Hippocampal formation (tissue), 2 donors: ENCODE data around the gene IKZF1.

ENCODE experiments used
- DNase-seq, 2 donors: peaks; one replicate each; lab custom pipeline; 2025; lab: John Stamatoyannopoulos, UW

Gene IKZF1

DNA sequence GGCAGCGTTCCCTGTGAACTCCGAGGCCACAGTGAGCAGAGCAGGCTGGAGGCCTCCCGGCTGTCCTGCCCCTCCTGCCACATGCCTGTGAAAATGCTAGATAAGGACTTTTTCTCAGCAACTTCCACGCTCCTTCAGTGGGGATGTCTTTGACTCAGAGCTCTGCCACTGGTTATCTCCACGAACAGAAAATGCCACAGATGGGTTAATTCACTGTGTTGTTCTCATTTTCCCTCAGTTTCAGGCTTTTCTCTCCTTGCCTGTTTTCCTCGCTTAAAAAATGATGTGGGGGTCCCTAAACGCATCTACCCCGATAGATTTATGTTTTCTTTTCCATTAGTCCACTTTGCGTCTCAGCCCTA lies 51.3 kb downstream of the IKZF1 start:
- DNase-seq = no peak

DNA sequence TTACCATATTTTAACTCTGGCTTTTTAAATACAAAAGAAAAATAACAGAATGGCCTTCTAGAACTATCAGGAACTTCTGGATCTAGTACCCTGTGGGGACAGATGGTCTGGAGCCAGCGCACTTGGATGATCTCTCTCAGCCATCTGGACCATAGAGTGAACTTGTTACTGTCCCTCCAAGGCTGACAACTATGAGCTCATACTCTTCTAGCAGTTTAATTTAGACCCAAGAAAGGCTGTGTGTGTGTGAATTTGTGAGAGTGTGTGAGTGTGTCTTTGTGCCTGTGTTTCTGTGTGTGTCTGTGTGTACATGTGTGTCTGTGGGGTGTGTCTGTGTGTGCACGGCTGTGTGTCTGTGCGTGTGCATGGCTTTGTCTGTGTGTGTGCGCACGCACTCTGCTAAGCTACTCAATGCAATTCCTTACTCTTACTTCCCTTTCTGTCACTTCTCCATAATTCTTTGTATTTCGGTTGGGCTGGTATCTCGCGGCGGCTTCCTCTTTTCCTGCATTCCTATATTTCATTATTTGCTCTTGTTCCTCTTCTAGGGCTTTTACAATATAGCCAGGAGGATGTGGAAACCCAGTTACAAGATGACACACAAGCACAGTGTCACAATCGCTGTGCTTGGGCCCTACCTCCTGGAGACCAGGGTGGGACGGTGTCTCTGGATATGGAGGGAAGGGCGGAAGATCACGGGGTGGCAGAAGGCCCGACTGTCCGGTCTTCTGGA lies 51.9 kb downstream of the IKZF1 start:
- peak in 1 of 2 donors; percentile 18 for DNase-seq

DNA sequence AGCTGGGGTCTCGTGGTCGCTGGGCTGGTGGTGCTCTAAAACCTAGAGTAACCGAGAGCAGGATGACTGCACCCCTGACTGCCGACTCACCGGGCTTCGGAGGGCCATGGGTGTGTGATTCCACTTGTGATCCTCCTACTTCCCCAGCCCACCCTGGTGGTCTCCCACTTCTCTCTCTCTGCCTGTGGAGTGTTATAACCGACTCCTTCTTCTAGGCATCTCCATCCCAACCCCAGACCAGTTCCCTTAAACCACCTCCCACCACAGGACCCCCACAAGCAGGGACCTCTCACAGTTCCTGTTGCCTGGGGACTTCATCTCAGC lies 52.4 kb downstream of the IKZF1 start:
- no peak for DNase-seq

DNA sequence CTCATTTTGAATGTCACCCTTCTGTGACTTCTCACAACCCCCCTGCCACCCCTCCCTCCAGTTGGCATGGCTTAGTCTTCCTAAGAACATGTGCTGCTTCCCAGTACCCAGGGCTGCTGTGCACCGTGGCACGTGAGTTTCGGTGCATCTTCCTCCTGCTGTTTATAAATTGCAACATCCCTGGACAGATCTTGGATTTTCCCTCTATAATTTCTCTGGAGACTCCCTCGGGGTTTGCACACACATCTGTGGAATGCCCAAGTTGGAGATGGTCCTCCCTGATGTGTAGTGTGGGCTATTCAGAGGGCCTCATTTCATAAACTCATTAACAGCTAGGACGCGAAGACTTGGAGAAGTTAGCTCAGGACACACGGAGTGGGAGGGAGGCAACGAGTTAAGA lies 52.9 kb downstream of the IKZF1 start:
- no peak for DNase-seq

DNA sequence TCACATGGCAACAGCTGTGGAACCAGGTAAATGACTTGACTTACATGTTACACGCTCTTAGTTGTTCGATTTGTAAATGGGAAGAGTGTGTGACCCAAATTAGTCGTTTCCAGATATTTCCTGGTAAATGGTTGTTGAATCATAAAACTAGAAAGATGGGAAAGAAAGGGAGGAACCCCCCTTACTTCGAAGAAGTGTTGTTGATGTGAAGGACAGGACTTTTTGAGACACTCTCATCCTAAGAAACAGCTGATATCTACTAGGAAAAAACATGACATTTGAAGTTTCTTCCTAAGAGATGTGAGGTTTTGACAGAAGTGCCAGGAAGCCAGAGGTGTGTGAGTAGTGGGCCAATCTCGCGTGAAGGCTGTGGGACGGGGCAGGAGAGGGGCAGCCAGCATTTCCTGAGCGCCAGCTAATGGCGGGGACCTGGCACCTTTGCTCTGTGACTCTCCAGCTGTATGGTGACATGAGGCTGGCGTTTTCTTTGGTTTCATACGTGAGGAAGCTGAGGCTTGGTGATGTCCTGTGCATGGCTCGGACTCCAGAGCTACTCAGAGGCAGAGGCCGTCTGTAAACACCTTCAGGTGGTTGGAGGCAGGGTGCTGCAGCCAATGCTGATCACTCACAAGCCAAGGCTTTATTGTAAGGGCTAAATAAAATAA lies 53.7 kb downstream of the IKZF1 start:
- no peak for DNase-seq

DNA sequence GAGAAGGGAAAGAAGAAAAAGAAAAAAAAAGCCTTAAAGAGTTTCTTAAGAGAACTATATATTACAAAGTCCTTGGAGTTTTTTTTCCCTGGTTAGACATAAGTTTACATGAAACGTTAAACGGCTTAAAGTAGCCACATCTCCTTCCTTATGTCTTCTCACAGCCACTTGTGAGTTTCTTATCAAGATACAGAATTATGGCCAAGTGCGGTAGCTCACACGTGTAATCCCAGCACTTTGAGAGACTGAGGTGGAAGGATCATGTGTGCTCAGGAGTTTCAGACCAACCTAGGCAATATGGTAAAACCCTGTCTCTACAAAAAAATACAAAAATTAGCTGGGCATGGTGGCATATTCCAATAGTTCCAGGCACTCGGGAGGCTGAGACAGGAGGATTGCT lies 54.3 kb downstream of the IKZF1 start:
- no peak for DNase-seq

DNA sequence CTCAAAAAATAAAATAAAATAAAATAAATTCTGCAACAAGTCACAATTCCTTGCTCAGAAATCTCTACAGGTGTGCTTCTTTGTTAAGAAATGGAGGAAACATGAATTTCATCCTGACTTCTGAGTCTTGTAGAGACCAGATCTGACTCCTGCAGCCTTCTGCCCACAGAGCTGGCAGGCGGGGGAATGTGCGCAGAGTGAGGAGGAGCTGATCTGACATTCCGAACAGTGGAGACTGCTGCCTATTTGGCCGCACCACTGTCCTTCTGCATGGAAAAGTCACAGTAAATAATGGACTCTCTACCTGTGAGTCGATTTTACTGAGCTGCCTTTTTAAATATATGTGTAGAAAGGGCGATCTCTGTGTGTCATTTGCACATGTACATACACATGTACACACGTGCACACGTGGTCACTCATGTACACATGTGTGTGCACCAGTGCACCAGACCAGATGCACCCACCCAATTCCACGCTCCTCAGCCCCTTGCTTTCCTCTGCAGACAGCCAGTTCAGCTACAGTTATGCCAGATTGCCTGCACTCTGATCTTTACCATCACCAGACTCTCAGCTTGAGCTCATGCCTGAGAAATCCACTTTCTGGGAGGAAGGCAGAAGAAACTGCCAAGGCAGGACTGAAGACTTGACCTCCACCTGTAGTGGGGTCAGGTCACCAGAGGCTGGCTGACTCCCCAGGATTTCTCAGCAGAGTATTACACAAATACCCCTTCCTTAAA lies 54.9 kb downstream of the IKZF1 start:
- no peak for DNase-seq

DNA sequence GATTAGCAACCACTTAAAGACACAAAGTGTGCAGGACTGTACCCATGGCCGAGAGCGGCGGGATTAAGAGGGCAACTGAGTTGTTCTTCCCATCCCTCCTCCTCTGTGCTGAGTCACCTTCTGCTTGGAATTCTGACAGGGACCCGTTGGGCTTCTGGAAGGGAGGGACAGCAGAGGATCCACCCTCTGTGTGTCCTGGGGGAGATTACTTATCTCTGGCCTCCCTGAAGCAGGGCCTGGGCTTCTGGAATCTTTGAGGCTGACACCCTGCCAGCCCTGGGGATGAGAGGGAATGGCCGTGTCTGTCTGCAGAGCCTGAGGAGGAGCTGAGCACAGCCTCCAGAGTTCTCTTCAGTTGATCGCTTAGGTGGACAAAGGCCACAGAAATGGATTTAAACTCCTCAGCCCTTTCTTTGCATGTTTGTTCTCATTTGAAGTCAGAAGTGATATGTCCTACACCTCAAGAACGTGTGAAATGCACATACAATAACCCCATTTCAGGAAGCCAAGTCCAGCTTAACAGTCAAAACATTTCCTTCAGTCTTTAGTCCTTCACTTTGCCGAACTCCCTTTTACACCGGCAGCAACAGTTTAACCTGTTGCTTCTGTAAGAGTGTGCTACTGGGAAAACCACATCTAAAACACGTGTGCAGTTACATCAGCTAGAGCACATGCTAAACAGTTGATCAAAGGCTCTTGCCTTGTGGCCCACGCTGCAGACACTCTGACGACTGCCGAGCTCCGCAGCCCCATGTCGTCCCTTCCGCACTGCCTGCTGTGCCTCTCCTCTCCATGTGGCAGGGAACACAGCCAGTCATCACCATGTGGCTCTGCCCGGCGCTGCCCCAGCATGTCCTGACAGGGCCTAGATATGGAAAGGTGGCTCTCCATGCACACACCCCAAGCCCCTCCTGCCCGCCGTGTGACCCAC lies 55.7 kb downstream of the IKZF1 start:
- DNase-seq = no peak

DNA sequence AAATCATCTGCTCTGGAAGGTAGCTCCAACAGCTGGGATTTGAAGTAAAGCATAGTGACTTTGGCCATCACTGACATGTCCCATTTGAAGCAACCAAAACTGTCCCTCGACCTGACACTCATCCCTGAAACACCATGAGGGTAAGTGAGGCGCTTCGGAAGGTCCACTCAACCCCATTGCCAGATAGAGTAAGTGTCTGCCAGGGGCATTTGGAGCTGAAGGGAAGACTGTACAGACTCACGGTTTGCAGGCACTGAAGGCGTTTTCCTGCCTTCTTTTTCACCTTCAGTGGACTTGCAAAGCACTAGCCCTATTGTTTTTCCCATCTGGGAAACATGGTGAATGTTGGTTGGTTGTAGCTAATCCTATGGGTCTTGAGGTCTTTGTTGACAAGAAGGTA lies 57.6 kb downstream of the IKZF1 start:
- DNase-seq = no peak

DNA sequence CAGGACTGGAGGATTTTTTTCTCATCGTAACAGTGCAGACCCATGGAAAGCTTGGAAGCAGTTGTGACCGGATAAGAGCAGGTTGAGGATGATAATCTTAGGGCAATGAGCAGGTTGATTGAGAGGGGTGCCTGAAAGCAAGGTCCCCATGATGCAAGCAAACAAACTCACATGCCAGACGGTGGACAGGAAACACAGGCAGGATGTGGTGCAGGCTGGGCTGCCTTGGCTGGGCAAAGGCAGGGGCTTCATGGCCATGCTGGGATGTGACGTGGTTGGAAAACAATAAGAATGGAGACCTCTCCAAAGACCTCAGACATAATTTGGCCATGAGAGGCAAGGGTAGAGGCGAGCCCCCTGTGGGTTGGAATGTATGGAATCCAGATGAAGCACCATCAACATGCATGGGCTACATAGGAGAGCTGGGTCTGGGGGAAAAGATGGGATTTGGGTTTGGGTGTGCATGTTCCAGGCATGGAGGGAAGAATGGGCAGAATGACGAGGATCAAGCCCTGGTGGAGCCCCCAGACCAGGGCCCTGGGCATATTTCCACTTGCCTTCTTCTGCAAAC lies 58.3 kb downstream of the IKZF1 start:
- no peak for DNase-seq

DNA sequence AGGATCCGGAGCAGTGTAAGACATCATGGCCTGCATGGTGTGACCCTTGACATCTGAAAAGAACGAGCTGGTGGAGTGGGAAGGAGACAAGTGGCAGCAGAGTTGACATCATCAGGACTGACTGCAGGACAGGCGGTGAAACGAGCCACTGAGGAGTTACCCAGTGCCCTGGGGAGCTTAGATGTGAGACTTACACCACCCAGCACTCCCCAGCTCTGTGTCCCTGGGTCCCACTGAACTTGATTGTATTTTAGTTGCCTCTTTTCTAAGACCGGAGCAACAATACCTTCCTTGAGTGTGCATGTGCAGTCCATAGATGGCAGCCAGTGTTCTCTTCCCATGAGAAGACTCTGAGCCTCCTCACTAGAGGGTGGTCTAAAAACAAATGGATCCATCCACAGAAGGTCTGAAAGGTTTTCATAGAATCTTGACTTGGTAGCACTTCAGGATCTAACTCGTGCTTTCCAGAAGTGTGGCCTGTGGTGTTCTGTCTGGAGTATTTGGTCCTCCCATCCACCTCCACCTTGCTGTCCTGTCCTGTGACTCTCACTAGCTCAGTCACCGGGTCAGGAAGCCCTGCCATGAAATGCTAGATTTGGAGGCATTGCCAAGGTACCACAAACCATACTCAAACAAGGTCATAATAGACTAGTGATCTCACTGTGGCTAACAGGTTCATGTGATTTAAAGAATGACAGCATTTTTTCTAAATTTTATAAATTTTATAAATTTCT lies 59.0 kb downstream of the IKZF1 start:
- DNase-seq = no peak

DNA sequence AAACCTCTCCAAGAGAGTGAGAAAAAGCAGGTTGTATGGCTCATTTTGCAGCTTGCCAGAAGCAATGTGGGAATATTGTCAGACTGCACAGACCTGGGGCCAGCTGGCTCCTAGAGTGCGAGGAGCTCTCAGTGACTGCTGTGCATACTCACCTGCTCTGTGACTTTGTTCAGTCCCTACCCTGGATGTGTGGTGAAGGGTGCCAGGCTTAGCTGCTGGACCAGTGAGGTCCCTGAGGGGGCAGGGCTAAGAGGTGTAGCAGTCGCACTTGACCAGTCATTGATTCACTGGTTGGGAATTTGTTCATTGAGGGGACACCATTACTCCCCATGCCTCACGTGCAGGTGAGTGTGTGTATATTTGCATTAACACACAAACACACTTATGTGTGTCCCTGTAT lies 60.1 kb downstream of the IKZF1 start:
- DNase-seq = no peak

DNA sequence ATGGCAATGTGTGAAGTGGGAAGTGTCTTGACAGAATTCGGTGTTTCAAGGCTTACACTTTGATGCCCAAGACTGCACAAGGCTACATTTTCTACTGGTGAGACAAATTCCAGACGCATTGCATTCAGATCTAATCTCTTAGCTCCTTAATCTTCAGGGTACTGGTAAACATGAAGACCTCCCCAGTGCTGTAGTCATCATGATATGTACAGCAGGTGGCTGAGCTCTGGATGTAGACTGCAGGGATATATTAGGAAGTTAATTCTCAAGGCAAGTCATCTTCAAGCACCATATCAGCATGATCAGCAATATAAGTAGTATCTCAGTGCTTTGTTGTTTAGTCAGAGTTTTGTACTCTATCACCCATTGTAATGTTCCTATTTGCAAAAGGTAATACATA lies 61.8 kb downstream of the IKZF1 start:
- no peak for DNase-seq

DNA sequence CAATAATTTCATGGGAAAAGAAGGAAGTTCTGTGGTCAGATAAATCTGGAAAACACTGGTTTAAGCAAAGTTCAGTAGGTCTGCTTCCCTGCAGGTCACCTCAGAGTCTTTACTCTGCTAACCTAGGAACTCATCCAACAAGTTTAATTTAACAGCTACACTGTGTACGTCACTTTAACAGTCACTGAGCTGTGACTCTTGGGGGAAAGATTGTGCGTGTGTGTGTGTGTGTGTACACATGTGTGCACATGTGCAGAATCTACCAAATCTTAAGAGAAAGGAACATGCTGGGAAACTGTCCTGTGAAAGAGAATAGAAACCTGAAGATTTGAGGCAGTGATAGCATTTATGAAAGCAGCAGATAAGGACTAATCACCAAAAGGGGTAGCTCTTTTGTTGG lies 62.6 kb downstream of the IKZF1 start:
- no peak for DNase-seq

DNA sequence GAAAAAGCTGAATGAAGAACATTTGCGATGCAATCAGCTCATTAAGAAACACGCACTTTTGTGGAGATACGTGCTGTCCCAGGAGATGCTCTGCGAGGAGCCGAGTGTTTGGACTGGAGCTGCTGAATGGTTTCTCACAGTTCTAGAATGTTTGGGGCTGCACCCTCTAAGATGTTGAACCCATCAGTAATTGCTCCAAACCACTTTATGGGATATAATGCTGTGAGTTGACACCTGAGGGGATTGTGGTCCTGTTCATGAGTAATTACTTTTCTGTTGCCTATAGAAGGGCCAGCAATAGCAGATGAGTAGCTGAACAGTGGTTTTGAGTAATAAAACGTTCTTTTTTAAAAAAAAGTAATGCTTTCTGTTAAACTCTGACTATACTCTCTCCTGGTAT lies 63.1 kb downstream of the IKZF1 start:
- no peak for DNase-seq

DNA sequence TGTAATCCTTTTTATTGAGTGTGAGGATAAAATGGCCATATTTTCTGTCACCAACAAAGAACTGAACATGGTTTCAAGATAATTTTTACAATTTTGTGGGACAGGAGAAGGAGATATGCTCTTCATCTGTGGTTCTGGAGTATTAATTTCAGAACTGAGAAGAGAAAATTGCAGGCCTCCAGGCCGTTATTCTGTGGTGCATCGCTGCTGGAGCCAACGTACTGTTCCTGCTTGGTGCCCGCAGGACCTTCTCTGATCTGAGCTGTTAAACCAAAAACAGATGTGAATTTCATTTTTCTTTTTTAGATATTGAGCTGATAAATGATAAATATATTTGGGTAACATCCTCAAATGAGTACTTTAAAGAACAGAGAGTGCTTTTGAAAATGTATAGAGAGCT lies 63.9 kb downstream of the IKZF1 start:
- DNase-seq = no peak

DNA sequence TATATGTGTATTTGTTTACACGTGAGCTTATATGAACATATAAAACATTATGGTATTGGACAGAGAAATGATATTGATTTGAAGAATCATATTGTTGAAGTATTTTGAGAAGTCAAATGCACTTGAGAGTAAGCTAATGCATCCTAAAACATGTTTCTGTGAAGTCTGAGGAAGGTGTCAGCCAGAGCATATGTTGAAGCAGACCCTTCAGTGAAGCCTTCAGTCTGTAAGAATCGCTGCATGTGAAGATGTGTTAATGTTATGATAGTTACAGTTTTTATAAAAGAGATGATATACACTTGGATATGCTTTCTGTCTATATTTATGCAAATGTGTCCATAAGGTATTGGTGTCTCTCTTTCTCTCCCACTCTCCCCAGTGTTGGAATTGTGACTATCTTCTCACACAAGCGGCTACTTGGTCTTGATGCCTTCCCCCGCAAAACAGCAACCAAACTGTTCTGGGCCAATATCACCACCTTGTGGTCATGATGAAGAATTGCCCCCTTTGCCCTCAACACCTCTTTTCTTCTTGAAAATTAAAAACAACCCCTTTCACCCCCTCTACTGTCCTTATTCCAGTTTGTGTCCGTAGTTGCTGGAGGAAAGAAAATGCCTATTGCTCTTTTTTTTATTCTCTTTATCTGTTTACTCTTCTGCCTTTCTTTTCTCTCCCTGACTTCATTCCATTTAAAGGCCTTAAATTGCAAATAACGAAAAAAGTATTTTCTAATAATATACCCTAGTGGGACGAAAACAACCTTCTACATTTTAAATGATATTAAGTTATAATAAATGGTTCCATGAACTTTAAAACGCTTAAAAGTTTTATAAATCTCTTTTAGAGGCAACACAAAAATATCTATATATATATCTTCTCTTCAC lies 64.9 kb downstream of the IKZF1 start:
- DNase-seq = no peak

DNA sequence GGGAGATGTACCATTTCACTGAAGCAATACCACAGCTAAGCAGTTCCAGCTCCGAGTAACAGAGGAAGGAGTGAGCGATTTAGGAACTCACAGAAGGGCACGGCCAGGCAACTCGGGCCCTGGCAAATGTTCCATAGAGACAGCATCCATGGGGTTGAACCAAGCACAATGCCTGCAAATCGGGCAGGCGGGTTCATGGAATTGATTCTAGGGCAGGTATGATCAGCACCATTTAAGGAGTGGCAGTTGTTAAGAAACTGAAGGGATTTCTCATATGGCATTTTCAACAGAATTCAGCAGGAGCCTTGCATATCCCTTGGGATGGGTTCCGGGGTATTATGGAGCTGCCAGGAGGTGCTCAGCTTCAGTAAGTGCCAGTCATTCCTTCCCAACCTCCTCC lies 66.4 kb downstream of the IKZF1 start:
- no peak for DNase-seq

DNA sequence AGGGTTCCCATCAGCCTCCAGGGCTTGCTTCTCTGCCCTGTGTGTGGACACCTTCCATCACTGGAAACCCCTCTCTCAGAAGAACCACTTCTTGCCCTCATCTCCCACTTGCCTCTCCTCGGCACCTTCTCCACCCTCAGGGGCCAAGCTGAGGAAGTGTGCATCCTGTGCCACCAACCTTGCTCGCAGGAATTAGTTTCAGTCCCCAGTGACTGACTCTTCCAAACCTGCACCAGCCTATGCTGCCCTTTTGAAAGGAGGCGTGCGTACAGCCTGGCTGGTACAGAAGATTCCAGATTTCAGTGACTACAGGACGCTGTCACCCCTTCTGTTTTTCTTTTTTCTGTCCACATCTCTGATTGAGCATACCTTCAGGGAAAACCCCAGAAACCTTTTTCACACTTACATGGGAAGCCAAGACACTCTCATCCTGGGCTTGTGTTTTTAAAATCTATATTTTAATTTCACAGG lies 67.1 kb downstream of the IKZF1 start:
- DNase-seq = no peak

DNA sequence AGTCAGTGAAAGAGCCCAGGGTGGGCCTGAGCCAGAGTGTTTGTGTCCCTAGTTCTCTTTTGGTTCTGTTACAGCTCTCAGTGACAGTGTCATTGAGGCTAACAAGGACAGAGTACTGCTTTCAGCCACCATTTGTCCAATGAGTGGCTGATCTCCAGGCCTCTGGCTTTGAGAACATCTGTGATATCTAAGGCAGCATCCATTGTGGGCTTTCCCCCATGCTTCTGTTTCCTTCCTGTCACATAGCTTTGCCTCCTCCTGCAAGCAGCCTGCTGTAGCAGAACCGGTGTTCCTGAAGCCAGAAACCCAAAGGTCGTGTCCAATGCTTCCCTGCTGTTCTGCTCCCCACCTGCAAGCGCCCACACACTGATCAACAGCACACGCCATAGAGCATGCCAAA lies 68.4 kb downstream of the IKZF1 start:
- no peak for DNase-seq
